GM12801 (cell line): ENCODE results near the gene PCNA.

Source experiments
- CTCF ChIP-seq: IDR thresholded peaks from one replicate; pipeline ENCODE4 v1.5.1; 2011; ENCODE audit warnings: control low read depth; ENCODE audit not compliant: insufficient read length; ENCODE audit errors: extremely low read depth

The PCNA gene

DNA sequence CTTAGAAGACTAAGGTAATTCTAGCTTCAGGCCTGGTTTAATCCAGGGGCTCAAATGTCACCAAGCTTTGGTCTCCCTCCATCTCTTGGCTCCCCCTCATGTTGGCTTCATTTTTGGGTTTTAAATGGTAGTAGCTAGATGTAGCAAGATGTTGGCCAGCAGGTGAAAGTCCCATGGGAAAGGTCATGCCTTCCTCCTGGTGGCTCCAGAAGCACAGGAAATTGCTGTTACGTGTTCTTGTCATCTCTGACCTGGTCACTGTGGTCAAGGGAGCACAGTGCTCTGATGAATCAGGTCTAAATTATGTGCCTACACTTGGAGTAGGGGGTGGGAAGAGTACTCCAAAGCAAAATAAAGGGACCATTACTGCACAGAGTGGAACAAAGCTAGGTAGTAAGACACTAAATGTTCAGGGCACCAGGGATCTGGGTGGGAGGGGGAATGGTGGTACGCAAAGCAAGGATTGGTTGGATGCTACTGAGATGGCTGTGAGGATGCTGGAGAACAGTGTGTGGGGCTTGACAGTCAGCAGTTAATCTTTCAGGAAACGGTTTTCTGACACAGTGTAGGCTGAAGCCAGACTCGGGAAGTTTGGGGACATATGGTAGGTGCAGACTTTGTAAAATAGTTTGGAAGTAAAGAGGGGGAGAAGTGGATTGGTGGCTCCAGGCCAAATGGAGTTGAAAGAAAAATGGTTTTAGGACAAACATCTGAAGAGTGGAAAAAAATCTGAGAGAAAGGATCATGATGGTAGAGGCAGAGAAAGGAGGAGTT, 37.1 kb upstream of the PCNA start:
- no peak for TF ChIP-seq CTCF

- TF ChIP-seq CTCF, result no peak
These were observed 35.6 kb upstream of the PCNA start for GRCh38 chr20:5155404-5155803.

- no peak for TF ChIP-seq CTCF
These were observed 34.8 kb upstream of the PCNA start for GRCh38 chr20:5154543-5154925.

DNA sequence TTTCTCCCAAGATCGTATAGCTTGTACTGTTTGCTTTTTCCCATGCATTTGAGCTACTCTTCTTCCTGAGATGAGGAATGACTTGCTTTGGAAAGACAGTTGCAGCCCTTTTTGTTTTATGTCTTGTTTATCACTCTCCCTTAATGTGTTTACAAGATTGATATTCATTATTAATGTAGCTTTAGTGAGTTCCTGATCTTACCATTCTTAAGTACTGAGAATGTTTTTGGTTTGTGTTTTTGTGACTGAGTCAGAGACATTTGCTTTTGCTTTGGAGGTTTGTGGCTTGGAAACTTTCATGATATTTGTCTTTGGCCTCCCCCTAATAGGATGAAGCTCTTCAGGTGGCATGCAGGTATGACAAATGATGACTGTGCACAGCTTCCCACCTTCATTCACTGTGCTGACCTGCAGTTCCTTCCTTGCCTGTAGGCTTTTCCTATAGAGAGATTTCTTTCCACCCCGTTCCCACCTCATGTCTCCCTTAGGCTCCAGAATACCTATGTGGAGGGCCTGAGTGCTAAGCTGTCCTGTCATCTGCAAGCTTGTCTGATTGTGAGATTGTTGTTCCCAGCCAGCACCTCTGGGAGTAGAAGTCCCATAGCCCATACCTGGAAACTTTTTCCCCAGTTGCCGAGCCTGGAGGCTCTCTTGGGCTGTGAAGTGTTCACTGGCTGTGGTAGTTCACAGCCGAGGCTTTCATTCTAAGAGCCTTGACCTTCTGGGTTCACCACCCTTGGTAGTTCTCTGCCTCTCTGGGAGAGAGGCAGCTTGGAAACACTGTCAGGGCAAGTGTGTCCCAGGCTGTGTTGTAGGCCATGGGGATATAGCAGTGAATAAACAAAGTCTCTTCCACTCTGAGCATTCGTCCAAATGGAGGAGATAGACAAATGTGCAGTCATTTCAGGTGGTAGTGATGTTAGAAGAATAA, 34.1 kb upstream of the PCNA start:
- TF ChIP-seq CTCF, result no peak

DNA sequence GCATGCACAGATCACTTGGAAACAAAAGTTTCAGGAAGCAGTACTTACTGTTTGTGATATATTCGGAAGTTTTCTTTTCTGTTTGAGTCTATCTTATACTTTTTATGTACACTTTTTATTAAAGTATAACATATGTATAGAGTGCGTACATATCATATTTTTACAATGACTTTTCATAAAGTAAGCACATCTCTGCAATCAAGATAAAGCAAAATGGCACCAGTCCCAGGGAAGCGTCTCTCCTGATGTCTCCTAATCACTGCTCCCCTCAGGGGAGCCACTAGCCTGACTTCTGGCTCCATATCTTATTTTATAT, 33.4 kb upstream of the PCNA start:
- TF ChIP-seq CTCF, result no peak

DNA sequence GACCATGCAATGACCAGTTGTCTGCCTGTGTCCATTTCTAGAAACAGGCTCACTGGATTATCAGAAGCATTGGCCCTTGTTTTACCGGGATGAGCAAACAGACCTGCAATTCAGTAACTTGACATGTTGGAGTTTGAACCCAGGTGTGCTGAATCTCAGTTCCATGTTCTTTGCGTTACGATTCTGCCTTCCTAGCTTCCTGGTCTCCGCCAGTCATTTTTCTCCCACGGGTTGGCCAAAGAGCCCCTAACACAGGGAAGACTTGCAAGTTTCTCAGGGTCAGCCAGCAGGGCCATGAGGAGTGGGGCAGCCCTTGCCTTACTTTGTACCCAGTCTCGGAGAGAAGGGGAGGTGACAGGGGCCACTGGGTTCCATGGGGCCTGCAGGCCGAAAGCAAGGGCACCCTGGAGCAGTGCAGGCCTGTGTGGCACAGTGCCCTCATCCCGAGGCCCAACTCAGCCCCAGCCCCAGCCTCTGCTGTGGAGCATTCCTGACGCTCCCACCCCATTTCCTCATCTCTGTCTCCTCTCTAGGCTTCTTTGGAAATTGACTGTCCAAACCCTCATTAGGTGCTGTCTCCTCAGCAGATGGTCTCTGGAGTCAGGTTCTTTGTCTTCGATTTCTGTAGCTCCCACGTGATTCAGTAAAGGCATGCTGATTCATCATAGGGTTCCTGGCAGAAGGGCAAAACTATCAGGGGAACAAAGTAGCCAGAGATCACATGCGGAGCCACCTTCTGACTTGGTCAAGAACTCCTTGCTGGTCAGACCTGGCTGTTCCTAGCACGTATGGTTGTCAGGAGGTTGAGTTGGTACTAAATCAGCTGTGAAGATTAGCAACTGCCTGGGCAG, 30.7 kb upstream of the PCNA start:
- TF ChIP-seq CTCF, result no peak

- no peak for TF ChIP-seq CTCF
These were observed 30.1 kb upstream of the PCNA start for GRCh38 chr20:5149892-5150225.
